NCI-H2171 (cell line): ENCODE measurements around the gene DHRSX.
"Not testable (repeated sequence)": the region's sequence is repeated elsewhere in the genome, so short reads cannot be mapped to it uniquely, and the experiment has no call there.

ENCODE experiments used
- DNase-seq: peaks from one replicate; lab custom pipeline; 2025; lab: John Stamatoyannopoulos, UW

The DHRSX gene

GRCh38 chrX:2474280-2474962 is 26.4 kb downstream of the DHRSX start:
- DNase-seq: no peak

GRCh38 chrX:2473064-2473463 is 27.7 kb downstream of the DHRSX start:
- DNase-seq: not testable (repeated sequence)

- no peak for DNase-seq
Observed at GRCh38 chrX:2471641-2472040, 29.1 kb downstream of the DHRSX start.

- not testable (repeated sequence) for DNase-seq
Observed at GRCh38 chrX:2471126-2471525, 29.6 kb downstream of the DHRSX start.

GRCh38 chrX:2469852-2470251 is 30.9 kb downstream of the DHRSX start:
- not testable (repeated sequence) for DNase-seq

- no peak for DNase-seq
Observed at GRCh38 chrX:2469196-2469685, 31.5 kb downstream of the DHRSX start.

GRCh38 chrX:2468261-2469195 is 32.2 kb downstream of the DHRSX start:
- DNase-seq: no peak

GRCh38 chrX:2466876-2467656 is 33.7 kb downstream of the DHRSX start:
- no peak for DNase-seq

GRCh38 chrX:2464677-2465166 is 36.1 kb downstream of the DHRSX start:
- no peak for DNase-seq

- DNase-seq: no peak
Observed at GRCh38 chrX:2463973-2464676, 36.7 kb downstream of the DHRSX start.

- not testable (repeated sequence) for DNase-seq
Observed at GRCh38 chrX:2463481-2463880, 37.3 kb downstream of the DHRSX start.

- no peak for DNase-seq
Observed at GRCh38 chrX:2462780-2463179, 38.0 kb downstream of the DHRSX start.

GRCh38 chrX:2462074-2462473 is 38.7 kb downstream of the DHRSX start:
- no peak for DNase-seq

GRCh38 chrX:2461711-2462016 is 39.1 kb downstream of the DHRSX start:
- no peak for DNase-seq

GRCh38 chrX:2460821-2461710 is 39.7 kb downstream of the DHRSX start:
- DNase-seq: not testable (repeated sequence)

GRCh38 chrX:2460048-2460447 is 40.7 kb downstream of the DHRSX start:
- not testable (repeated sequence) for DNase-seq

- DNase-seq: no peak
Observed at GRCh38 chrX:2458309-2458708, 42.5 kb downstream of the DHRSX start.

- DNase-seq: no peak
Observed at GRCh38 chrX:2457289-2458133, 43.3 kb downstream of the DHRSX start.

GRCh38 chrX:2456091-2456490 is 44.7 kb downstream of the DHRSX start:
- not testable (repeated sequence) for DNase-seq

- DNase-seq: not testable (repeated sequence)
Observed at GRCh38 chrX:2454620-2455019, 46.2 kb downstream of the DHRSX start.
